ENCODE data around the gene PARD3.

DNA sequence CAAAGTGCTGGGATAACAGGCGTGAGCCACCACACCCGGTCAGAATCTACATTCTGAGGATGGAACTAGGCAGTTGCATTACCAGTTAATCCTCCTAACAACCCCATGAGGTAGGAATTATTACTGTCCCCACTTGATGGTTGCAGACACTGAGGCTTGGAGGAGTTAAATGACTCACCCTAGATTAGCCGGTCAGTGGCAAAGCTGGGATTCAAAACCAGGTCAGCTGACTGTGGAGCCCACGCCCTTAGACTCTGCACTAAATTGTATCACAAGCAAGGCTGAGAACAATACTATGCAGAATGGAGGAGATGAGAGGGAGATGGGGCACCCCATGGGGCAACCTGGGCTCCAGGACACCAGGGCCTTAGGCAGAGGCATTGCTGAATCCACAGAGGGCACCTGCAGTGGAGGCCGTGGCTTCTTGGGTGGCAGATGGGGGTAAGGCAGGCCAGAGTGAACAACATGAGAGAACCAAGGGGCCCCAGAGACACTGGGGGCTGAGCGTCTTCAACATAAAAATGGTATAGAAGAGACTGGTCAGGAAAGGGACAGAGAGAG is 723.4 kb downstream of the PARD3 start:
- no peak for TF ChIP-seq JUN (IDR thresholded peaks at IDR 0.05)
- TF ChIP-seq, protein P1, sequence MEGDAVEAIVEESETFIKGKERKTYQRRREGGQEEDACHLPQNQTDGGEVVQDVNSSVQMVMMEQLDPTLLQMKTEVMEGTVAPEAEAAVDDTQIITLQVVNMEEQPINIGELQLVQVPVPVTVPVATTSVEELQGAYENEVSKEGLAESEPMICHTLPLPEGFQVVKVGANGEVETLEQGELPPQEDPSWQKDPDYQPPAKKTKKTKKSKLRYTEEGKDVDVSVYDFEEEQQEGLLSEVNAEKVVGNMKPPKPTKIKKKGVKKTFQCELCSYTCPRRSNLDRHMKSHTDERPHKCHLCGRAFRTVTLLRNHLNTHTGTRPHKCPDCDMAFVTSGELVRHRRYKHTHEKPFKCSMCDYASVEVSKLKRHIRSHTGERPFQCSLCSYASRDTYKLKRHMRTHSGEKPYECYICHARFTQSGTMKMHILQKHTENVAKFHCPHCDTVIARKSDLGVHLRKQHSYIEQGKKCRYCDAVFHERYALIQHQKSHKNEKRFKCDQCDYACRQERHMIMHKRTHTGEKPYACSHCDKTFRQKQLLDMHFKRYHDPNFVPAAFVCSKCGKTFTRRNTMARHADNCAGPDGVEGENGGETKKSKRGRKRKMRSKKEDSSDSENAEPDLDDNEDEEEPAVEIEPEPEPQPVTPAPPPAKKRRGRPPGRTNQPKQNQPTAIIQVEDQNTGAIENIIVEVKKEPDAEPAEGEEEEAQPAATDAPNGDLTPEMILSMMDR (IDR thresholded peaks at IDR 0.05), result no peak

Data from A549 (cell line).